ENCODE measurements around the gene PIEZO2.

Gene PIEZO2

GRCh38 chr18:11021477-11021876 lies 127.9 kb downstream of the PIEZO2 start:
- H3K27ac ChIP-seq (replicated peaks), result no peak overlapping the region
- H3K27me3 ChIP-seq (ENCODE audit: insufficient read depth, poor library complexity, severe bottlenecking), result peaks cover 2% of the 10 kb centered on the region
- H3K4me3 ChIP-seq (replicated peaks; ENCODE audit: insufficient read depth, low read length), result no peak overlapping the region
- TF ChIP-seq GABPA (IDR thresholded peaks at IDR 0.05; ENCODE audit: low read depth), result no peak
- TF ChIP-seq, protein P1, sequence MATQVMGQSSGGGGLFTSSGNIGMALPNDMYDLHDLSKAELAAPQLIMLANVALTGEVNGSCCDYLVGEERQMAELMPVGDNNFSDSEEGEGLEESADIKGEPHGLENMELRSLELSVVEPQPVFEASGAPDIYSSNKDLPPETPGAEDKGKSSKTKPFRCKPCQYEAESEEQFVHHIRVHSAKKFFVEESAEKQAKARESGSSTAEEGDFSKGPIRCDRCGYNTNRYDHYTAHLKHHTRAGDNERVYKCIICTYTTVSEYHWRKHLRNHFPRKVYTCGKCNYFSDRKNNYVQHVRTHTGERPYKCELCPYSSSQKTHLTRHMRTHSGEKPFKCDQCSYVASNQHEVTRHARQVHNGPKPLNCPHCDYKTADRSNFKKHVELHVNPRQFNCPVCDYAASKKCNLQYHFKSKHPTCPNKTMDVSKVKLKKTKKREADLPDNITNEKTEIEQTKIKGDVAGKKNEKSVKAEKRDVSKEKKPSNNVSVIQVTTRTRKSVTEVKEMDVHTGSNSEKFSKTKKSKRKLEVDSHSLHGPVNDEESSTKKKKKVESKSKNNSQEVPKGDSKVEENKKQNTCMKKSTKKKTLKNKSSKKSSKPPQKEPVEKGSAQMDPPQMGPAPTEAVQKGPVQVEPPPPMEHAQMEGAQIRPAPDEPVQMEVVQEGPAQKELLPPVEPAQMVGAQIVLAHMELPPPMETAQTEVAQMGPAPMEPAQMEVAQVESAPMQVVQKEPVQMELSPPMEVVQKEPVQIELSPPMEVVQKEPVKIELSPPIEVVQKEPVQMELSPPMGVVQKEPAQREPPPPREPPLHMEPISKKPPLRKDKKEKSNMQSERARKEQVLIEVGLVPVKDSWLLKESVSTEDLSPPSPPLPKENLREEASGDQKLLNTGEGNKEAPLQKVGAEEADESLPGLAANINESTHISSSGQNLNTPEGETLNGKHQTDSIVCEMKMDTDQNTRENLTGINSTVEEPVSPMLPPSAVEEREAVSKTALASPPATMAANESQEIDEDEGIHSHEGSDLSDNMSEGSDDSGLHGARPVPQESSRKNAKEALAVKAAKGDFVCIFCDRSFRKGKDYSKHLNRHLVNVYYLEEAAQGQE (IDR thresholded peaks at IDR 0.05; ENCODE audit: insufficient replicate concordance, low read depth), result no peak
- no peak for TF ChIP-seq CTCF (IDR thresholded peaks at IDR 0.05; ENCODE audit: insufficient read depth, low read length)
- TF ChIP-seq SPI1 (IDR thresholded peaks at IDR 0.05; ENCODE audit: borderline replicate concordance, low read depth), result no peak
- TF ChIP-seq POLR2AphosphoS5 (IDR thresholded peaks at IDR 0.05; ENCODE audit: low read depth), result no peak
- no peak for DNase-seq (ENCODE audit: low read depth in 1 of 2, low spot score in 1 of 2)

DNA sequence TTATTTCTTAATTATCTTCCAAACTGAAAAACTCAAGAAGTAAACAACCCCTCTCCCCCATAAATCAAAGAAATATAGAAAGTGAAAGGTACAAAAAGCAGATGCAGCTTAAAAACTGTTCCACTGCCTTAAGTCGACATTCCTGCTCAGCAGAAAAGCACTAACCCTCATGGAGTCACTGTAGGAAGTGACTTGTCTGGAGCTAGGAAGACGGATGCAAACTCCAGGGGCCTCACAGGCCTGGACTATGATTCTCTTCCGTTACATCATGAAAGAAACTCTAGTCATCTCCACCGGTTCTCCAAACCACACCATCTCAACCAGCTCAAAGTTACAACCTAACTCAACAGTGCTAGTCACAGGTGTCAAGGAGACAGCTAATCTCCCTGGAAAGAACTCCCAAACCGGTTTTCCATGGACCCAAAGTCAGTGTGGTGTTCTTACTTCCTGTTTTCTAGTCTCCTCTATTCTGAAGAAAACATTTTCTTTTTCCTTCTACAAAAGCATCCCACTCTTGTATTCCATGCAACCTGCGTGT lies 128.4 kb downstream of the PIEZO2 start:
- Histone ChIP-seq H3K4me3 (replicated peaks; ENCODE audit: insufficient read depth, low read length) (no peak overlapping the region), H3K27me3 (ENCODE audit: insufficient read depth, poor library complexity, severe bottlenecking) (peaks cover 2% of the 10 kb centered on the region), H3K27ac (replicated peaks) (no peak overlapping the region)
- no peak for DNase-seq (ENCODE audit: low read depth in 1 of 2, low spot score in 1 of 2)
- TF ChIP-seq, protein P1 (IDR thresholded peaks at IDR 0.05; ENCODE audit: insufficient replicate concordance, low read depth), result no peak
- no peak for TF ChIP-seq GABPA (IDR thresholded peaks at IDR 0.05; ENCODE audit: low read depth)
- no peak for TF ChIP-seq POLR2AphosphoS5 (IDR thresholded peaks at IDR 0.05; ENCODE audit: low read depth)
- no peak for TF ChIP-seq CTCF (IDR thresholded peaks at IDR 0.05; ENCODE audit: insufficient read depth, low read length)
- no peak for TF ChIP-seq SPI1 (IDR thresholded peaks at IDR 0.05; ENCODE audit: borderline replicate concordance, low read depth)

- Histone ChIP-seq H3K27ac (replicated peaks) (no peak overlapping the region), H3K4me3 (replicated peaks; ENCODE audit: insufficient read depth, low read length) (no peak overlapping the region), H3K27me3 (ENCODE audit: insufficient read depth, poor library complexity, severe bottlenecking) (peaks cover 2% of the 10 kb centered on the region)
- no peak for TF ChIP-seq GABPA (IDR thresholded peaks at IDR 0.05; ENCODE audit: low read depth)
- TF ChIP-seq, protein P1 (IDR thresholded peaks at IDR 0.05; ENCODE audit: insufficient replicate concordance, low read depth), result no peak
- no peak for TF ChIP-seq POLR2AphosphoS5 (IDR thresholded peaks at IDR 0.05; ENCODE audit: low read depth)
- TF ChIP-seq SPI1 (IDR thresholded peaks at IDR 0.05; ENCODE audit: borderline replicate concordance, low read depth), result no peak
- TF ChIP-seq CTCF (IDR thresholded peaks at IDR 0.05; ENCODE audit: insufficient read depth, low read length), result no peak
- no peak for DNase-seq (ENCODE audit: low read depth in 1 of 2, low spot score in 1 of 2)
Observed at GRCh38 chr18:11020161-11020853, 129.1 kb downstream of the PIEZO2 start.
